ENCODE data around the gene PPFIA4. TPM values are rescaled to one million over a fixed set of nuclear protein-coding genes. Genes with fewer than 3 reads are reported as not detected.

The PPFIA4 gene
- total and polyA plus RNA-seq, 10 donors = 0.21 to 12.0 (median 4.9) TPM

- intact Hi-C loops (cut with DNase I; ENCODE audit: low total_unique reads) = no loop called here
- H3K36me3 ChIP-seq = no peaks in the 10 kb centered on the region
- 88 to 95% (median 93%) methylated on average over 14 of the region's 14 CpGs for WGBS, 5 donors
Measured at GRCh38 chr1:203043830-203044545, 17.7 kb downstream of the PPFIA4 start.

GRCh38 chr1:203044546-203045250, 18.4 kb downstream of the PPFIA4 start:
- H3K27ac ChIP-seq = no peak overlapping the region
- no peak for DNase-seq
- H3K36me3 ChIP-seq = no peaks in the 10 kb centered on the region
- peaks cover 0 to 22% (median 5%) of the 10 kb centered on the region in 6 donors for H3K4me1 ChIP-seq
- intact Hi-C loops (cut with DNase I; ENCODE audit: low total_unique reads) = no loop called here
- peaks cover 0 to 27% (median 0%) of the 10 kb centered on the region in 7 donors for H3K27me3 ChIP-seq (replicated peaks in 1 of 7)
- WGBS, 5 donors = 86 to 94% (median 90%) methylated on average over 7 of the region's 7 CpGs
- H3K4me3 ChIP-seq = no peak overlapping the region
- no peak for TF ChIP-seq POLR2AphosphoS5 (IDR thresholded peaks at IDR 0.05)
- no peak for TF ChIP-seq POLR2A (IDR thresholded peaks at IDR 0.05)
- TF ChIP-seq CTCF (IDR thresholded peaks at IDR 0.05 in 8 of 11, conservative IDR thresholded peaks at IDR 0.05 in 3 of 11) = no peak
- H3K9me3 ChIP-seq = no peaks in the 10 kb centered on the region

More at GRCh38 chr1:203043830-203044545, 17.7 kb downstream of the PPFIA4 start:
- Histone ChIP-seq H3K4me3 (no peak overlapping the region), H3K4me1 (peaks cover 0 to 29% (median 12%) of the 10 kb centered on the region in 6 donors), H3K9me3 (no peaks in the 10 kb centered on the region), H3K27me3 (replicated peaks in 1 of 7) (peaks cover 0 to 34% (median 0%) of the 10 kb centered on the region in 7 donors), H3K27ac (no peak overlapping the region)
- DNase-seq = no peak
- TF ChIP-seq CTCF (IDR thresholded peaks at IDR 0.05 in 8 of 11, conservative IDR thresholded peaks at IDR 0.05 in 3 of 11) (no peak), POLR2AphosphoS5 (IDR thresholded peaks at IDR 0.05) (no peak), POLR2A (IDR thresholded peaks at IDR 0.05) (no peak)

- Histone ChIP-seq H3K36me3 (no peaks in the 10 kb centered on the region), H3K4me3 (no peak overlapping the region), H3K9me3 (no peaks in the 10 kb centered on the region), H3K27me3 (replicated peaks in 1 of 7) (peaks cover 0 to 21% (median 0%) of the 10 kb centered on the region in 7 donors), H3K4me1 (peaks cover 0 to 20% (median 2%) of the 10 kb centered on the region in 6 donors), H3K27ac (no peak overlapping the region)
- DNase-seq = no peak
- TF ChIP-seq POLR2AphosphoS5 (IDR thresholded peaks at IDR 0.05) = no peak
- TF ChIP-seq POLR2A (IDR thresholded peaks at IDR 0.05) = no peak
- no peak for TF ChIP-seq CTCF (IDR thresholded peaks at IDR 0.05 in 8 of 11, conservative IDR thresholded peaks at IDR 0.05 in 3 of 11)
- intact Hi-C loops (cut with DNase I; ENCODE audit: low total_unique reads) = no loop called here
- WGBS, 5 donors = 88 to 96% (median 93%) methylated on average over 7 to 17 of the region's 17 CpGs
Measured at GRCh38 chr1:203045336-203045735, 19.0 kb downstream of the PPFIA4 start.

All from spleen (tissue), 11 donors.